ENCODE data around the gene PHACTR1. TPM values are rescaled to one million over a fixed set of nuclear protein-coding genes. Genes with fewer than 3 reads are reported as not detected.

PHACTR1 gene
- total RNA-seq, 4 donors from 2014 or later, result 12.6 to 17.7 (median 17.1) TPM

- no peak for DNase-seq (ENCODE audit: low spot score)
- ATAC-seq (ENCODE audit: low FRiP score), result no peak
- no peak for TF ChIP-seq CTCF (IDR thresholded peaks at IDR 0.05)
These were observed 396.8 kb downstream of the PHACTR1 start for GRCh38 chr6:13113376-13113775.

- no peak for ATAC-seq (ENCODE audit: low FRiP score)
- no peak for TF ChIP-seq CTCF (IDR thresholded peaks at IDR 0.05)
- DNase-seq (ENCODE audit: low spot score), result no peak
These were observed 397.5 kb downstream of the PHACTR1 start for GRCh38 chr6:13113981-13114593.

- no peak for ATAC-seq (ENCODE audit: low FRiP score)
- TF ChIP-seq CTCF (IDR thresholded peaks at IDR 0.05), result no peak
These were observed 399.6 kb downstream of the PHACTR1 start for GRCh38 chr6:13116155-13116554.

GRCh38 chr6:13117570-13117969 is 401.0 kb downstream of the PHACTR1 start:
- ATAC-seq (ENCODE audit: low FRiP score) (no peak), DNase-seq (ENCODE audit: low spot score) (no peak)
- no peak for TF ChIP-seq CTCF (IDR thresholded peaks at IDR 0.05)

More at GRCh38 chr6:13116155-13116554, 399.6 kb downstream of the PHACTR1 start:
- DNase-seq (ENCODE audit: low spot score), result no peak

- ATAC-seq (ENCODE audit: low FRiP score) (no peak), DNase-seq (ENCODE audit: low spot score) (no peak)
- TF ChIP-seq CTCF (IDR thresholded peaks at IDR 0.05), result no peak
These were observed 403.0 kb downstream of the PHACTR1 start for GRCh38 chr6:13119549-13119948.

GRCh38 chr6:13120483-13121482 is 404.2 kb downstream of the PHACTR1 start:
- TF ChIP-seq CTCF (IDR thresholded peaks at IDR 0.05), result no peak
- no peak for ATAC-seq (ENCODE audit: low FRiP score)
- no peak for DNase-seq (ENCODE audit: low spot score)
